HL-60 (cell line): ENCODE data around the gene C9.

Source experiments
- CTCF ChIP-seq: IDR thresholded peaks from one replicate; pipeline ENCODE4 v1.5.1; 2011; ENCODE audit warnings: low read length, control low read depth, inconsistent platforms; ENCODE audit not compliant: insufficient read depth
- GABPA ChIP-seq: IDR thresholded peaks from 2 replicates; pipeline ENCODE4 v1.6.1; 2012; ENCODE audit warnings: low read depth
- POLR2AphosphoS5 ChIP-seq: IDR thresholded peaks from 2 replicates; pipeline ENCODE4 v1.6.1; 2012; ENCODE audit warnings: low read depth
- REST ChIP-seq: IDR thresholded peaks from 2 replicates; pipeline ENCODE4 v1.6.1; 2012; ENCODE audit warnings: low read depth; ENCODE audit not compliant: insufficient replicate concordance
- SPI1 ChIP-seq: IDR thresholded peaks from 2 replicates; pipeline ENCODE4 v1.6.1; 2012; ENCODE audit warnings: low read depth, mild to moderate bottlenecking, borderline replicate concordance

DNA sequence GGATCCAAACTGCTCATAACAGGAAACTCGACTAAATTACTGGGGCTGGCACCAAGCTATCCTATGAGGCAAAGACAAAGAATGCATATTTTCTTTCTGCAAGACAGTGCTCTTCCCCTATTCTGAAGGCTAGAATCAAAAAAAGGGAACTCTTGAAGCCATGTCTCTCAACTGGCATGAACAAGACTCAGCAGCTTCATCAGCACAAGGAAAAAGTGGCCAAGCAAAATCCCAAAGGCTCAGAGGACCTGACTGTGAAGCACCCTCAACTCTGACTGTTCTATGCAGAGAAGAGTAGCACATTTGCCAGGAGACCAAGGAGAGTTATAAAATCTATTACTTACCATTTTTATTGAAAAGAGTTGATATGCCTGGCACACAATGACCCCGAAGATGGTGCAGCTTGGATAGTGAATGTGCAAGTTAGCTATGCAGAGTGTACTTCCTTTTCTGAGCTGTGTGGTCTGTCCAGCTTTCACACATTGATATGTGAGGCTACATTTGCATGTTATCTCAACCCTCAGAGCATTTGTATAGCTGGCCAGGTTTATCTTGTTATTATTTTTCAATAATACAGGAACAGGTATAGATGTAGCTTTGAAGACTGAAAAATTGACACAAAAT, 94.0 kb downstream of the C9 start:
- TF ChIP-seq CTCF = no peak
- no peak for TF ChIP-seq GABPA
- TF ChIP-seq POLR2AphosphoS5 = peak; percentile 52; the same call in 1 of the 2 replicates
- peak; percentile 62 for TF ChIP-seq REST
- peak; percentile 99 for TF ChIP-seq SPI1
